PC-3 (cell line): ENCODE results near the gene RNF225. TPM values are rescaled to one million over a fixed set of nuclear protein-coding genes. Genes with fewer than 3 reads are reported as not detected.

ENCODE experiments used
- ATAC-seq: fragments of 200-7000 bp; cut with Tn5 transposase; 2 replicates; pipeline ENCODE4 v1.9.1; 2020; ENCODE audit warnings: mild to moderate bottlenecking, moderate library complexity
- BruUV-seq: library from RNA; stranded (reverse); fragments of 400-500 nt; replicated peaks from 2 replicates; lab custom pipeline; 2021; lab: Mats Ljungman, UMichigan
- CTCF ChIA-PET: fragments of 300-600 bp; sonication (Branson Sonifier 250); formaldehyde crosslinking; loops from one replicate; lab custom pipeline; 2022; ENCODE audit warnings: antibody characterized with exemption; lab: Charles Lee
- POLR2A ChIA-PET: fragments of 300-600 bp; sonication (Branson Sonifier 250); formaldehyde crosslinking; loops from one replicate; lab custom pipeline; 2022; ENCODE audit warnings: antibody characterized with exemption; ENCODE audit not compliant: unreplicated experiment; lab: Charles Lee
- DNase-seq: peaks from one replicate; pipeline ENCODE4 v3.0.0-alpha.2; 2015
- H2AFZ ChIP-seq: fragments of 300-600 bp; sonication (generic); 2 replicates; pipeline ENCODE4 v1.6.0; 2016; ENCODE audit warnings: antibody characterized with exemption, low read length
- H3F3A ChIP-seq: fragments of 300-600 bp; sonication (generic); one replicate; pipeline ENCODE4 v1.6.0; 2017; ENCODE audit warnings: antibody characterized with exemption, low read length, control low read depth, mild to moderate bottlenecking; ENCODE audit not compliant: unreplicated experiment
- H3K27ac ChIP-seq: fragments of 300-600 bp; sonication (generic); 2 replicates; pipeline ENCODE4 v1.5.1; 2016; ENCODE audit warnings: mild to moderate bottlenecking, low read length
- H3K27me3 ChIP-seq: fragments of 300-600 bp; sonication (generic); 2 replicates; pipeline ENCODE4 v1.6.1; 2016; ENCODE audit warnings: low read length, mixed read lengths
- H3K36me3 ChIP-seq: fragments of 300-600 bp; sonication (generic); 2 replicates; pipeline ENCODE4 v1.6.1; 2016; ENCODE audit warnings: low read depth, mixed run types, low read length, mixed read lengths
- H3K4me1 ChIP-seq: fragments of 300-600 bp; sonication (generic); 2 replicates; pipeline ENCODE4 v1.5.1; 2016; ENCODE audit warnings: low read length; ENCODE audit not compliant: insufficient read depth
- H3K4me2 ChIP-seq: fragments of 300-600 bp; sonication (generic); 2 replicates; pipeline ENCODE4 v1.6.0; 2016; ENCODE audit warnings: low read length
- H3K4me3 ChIP-seq: fragments of 300-600 bp; sonication (generic); 2 replicates; pipeline ENCODE4 v1.5.1; 2016; ENCODE audit warnings: mild to moderate bottlenecking, low read length, mixed read lengths
- H3K79me2 ChIP-seq: fragments of 300-600 bp; sonication (generic); 2 replicates; pipeline ENCODE4 v1.6.1; 2017; ENCODE audit warnings: low read length, mixed read lengths
- H3K9ac ChIP-seq: fragments of 300-600 bp; sonication (generic); 2 replicates; pipeline ENCODE4 v1.6.0; 2016; ENCODE audit warnings: mild to moderate bottlenecking, low read length
- H3K9me2 ChIP-seq: fragments of 300-600 bp; sonication (generic); replicated peaks from 2 replicates; pipeline ENCODE4 v1.6.1; 2016; ENCODE audit warnings: mixed run types, low read length, mixed read lengths
- H3K9me3 ChIP-seq: fragments of 300-600 bp; sonication (generic); 2 replicates; pipeline ENCODE4 v1.6.1; 2016; ENCODE audit warnings: low read length, mixed read lengths
- H4K20me1 ChIP-seq: fragments of 300-600 bp; sonication (generic); 2 replicates; pipeline ENCODE4 v1.6.1; 2016; ENCODE audit warnings: low read length, mixed read lengths
- EZH2 ChIP-seq: fragments of 300-600 bp; sonication (generic); IDR thresholded peaks from one replicate; pipeline ENCODE4 v1.6.1; 2017; ENCODE audit warnings: antibody characterized with exemption, mild to moderate bottlenecking, low read length; ENCODE audit not compliant: unreplicated experiment
- EZH2phosphoT487 ChIP-seq: fragments of 300-600 bp; sonication (generic); IDR thresholded peaks from 2 replicates; pipeline ENCODE4 v1.6.1; 2018; ENCODE audit warnings: mild to moderate bottlenecking, antibody characterized with exemption, low read length, borderline replicate concordance
- intact Hi-C: fragments of 100-400 bp; cut with micrococcal nuclease; formaldehyde crosslinking; loops from 2 replicates; pipeline ENCODE4 v1.9.0; 2023
- total RNA-seq: library from RNA; depleted of rRNA; stranded (reverse); fragments of >200 nt; gene quantifications from 2 replicates; pipeline ENCODE4 v1.2.3, GENCODE V29; 2014
- TF ChIP-seq, protein P1 (sequence below): fragments of 300-600 bp; sonication (generic); conservative IDR thresholded peaks from 2 replicates; pipeline ENCODE4 v1.5.1; 2017; ENCODE audit warnings: antibody characterized with exemption, low read depth, mild to moderate bottlenecking, low read length

Gene RNF225
- total RNA-seq, 1 experiment from 2014 or later: 2.2 TPM

DNA sequence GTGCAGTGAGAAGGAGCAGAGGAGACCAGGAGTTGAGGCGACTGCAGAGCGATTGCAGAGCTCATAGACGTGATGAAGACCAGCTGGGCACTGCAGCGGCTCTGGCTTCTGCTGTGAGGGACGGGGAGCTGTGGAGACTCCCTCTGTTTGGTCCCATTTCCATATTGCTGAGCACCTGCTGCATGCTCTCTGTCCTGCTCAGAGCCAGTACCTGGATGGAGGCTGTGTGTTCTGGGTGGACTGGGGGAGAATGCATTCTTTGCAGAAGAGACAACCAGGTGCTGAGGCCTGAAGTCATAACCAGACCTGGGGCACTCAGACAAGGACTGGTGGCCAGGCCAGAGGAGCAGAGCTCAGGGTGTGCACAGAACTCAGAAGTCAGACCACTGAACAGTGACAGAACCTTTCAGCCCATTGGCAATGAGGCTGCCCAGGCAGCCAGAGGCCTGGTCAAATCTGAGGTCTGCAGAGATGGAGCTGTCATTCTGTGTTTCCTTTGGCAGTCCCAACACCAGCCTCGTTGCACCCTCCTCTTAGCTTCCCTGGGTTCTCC, 40.9 kb upstream of the RNF225 start:
- no peak overlapping the region for H3K9ac ChIP-seq
- no peaks in the 10 kb centered on the region for H3K79me2 ChIP-seq
- no peaks in the 10 kb centered on the region for H3F3A ChIP-seq
- H3K4me2 ChIP-seq: no peak overlapping the region
- TF ChIP-seq, protein P1, sequence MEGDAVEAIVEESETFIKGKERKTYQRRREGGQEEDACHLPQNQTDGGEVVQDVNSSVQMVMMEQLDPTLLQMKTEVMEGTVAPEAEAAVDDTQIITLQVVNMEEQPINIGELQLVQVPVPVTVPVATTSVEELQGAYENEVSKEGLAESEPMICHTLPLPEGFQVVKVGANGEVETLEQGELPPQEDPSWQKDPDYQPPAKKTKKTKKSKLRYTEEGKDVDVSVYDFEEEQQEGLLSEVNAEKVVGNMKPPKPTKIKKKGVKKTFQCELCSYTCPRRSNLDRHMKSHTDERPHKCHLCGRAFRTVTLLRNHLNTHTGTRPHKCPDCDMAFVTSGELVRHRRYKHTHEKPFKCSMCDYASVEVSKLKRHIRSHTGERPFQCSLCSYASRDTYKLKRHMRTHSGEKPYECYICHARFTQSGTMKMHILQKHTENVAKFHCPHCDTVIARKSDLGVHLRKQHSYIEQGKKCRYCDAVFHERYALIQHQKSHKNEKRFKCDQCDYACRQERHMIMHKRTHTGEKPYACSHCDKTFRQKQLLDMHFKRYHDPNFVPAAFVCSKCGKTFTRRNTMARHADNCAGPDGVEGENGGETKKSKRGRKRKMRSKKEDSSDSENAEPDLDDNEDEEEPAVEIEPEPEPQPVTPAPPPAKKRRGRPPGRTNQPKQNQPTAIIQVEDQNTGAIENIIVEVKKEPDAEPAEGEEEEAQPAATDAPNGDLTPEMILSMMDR: no peak
- no peak for TF ChIP-seq EZH2
- no peak for TF ChIP-seq EZH2phosphoT487
- intact Hi-C loops: no loop called here
- H3K4me3 ChIP-seq: no peak overlapping the region
- no peaks in the 10 kb centered on the region for H3K9me2 ChIP-seq
- ChIA-PET CTCF (no interaction called here), POLR2A (no interaction called here)
- no peak overlapping the region for H2AFZ ChIP-seq
- no peaks in the 10 kb centered on the region for H3K9me3 ChIP-seq
- H3K27ac ChIP-seq: no peak overlapping the region
- DNase-seq (no peak), ATAC-seq (no peak)
- H3K4me1 ChIP-seq: no peaks in the 10 kb centered on the region
- no peaks in the 10 kb centered on the region for H3K36me3 ChIP-seq
- H3K27me3 ChIP-seq: peaks cover 15% of the 10 kb centered on the region
- BruUV-seq: no TSS peak
- H4K20me1 ChIP-seq: no peaks in the 10 kb centered on the region

GRCh38 chr19:58355215-58355796, 40.1 kb upstream of the RNF225 start:
- no TSS peak for BruUV-seq
- TF ChIP-seq EZH2: no peak
- TF ChIP-seq EZH2phosphoT487: no peak
- TF ChIP-seq, protein P1: no peak
- Histone ChIP-seq H4K20me1 (no peaks in the 10 kb centered on the region), H3K79me2 (no peaks in the 10 kb centered on the region), H3K27ac (no peak overlapping the region), H3K4me3 (no peak overlapping the region), H3K36me3 (no peaks in the 10 kb centered on the region), H3K9me2 (no peaks in the 10 kb centered on the region), H3K9ac (no peak overlapping the region), H3K4me2 (no peak overlapping the region), H3K9me3 (no peaks in the 10 kb centered on the region), H3F3A (no peaks in the 10 kb centered on the region), H3K27me3 (peaks cover 7% of the 10 kb centered on the region), H2AFZ (no peak overlapping the region), H3K4me1 (no peaks in the 10 kb centered on the region)
- DNase-seq (no peak), ATAC-seq (no peak)
- CTCF ChIA-PET: no interaction called here
- intact Hi-C loops: no loop called here
- POLR2A ChIA-PET: no interaction called here

DNA sequence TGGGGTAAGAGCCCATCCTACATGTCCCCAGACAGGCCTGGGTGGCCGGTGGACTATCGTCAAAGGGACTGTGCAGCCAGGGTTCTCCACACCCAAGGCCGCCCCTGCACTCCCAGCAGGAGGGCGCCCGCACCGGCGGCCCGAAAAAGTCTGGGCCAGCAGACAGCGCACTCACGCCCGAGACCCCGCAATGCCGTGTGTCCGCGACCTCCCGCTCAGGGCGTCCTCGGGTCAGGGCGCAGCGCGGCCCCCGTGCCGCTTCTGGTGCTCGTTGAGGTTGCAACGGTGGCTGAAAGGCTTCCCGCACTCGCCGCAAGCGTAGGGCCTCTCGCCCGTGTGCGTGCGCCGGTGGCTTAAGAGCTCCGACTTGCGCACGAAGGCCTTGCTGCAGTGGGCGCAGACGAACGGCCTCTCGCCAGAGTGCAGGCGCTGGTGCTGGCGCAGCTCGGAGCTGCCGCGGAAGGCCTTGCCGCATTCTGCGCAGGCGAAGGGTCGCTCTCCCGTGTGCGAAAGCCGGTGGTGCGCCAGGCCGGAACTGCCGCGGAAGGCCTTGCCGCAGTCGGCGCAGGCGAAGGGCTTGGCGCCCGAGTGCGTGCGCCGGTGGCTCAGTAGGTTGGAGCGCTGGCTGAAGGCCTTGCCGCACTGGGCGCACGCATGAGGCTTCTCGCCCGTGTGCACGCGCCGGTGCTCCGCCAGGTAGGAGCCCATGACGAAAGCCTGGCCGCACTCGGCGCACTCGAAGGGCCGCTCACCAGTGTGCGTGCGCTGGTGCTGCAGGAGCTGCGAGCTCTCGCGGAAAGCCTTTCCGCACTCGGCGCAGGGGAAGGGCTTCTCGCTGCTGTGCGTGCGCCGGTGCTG, 39.3 kb upstream of the RNF225 start:
- H3K79me2 ChIP-seq: no peaks in the 10 kb centered on the region
- DNase-seq (no peak), ATAC-seq (no peak)
- peaks cover 1% of the 10 kb centered on the region; the same call in 1 of the 2 replicates for H3K27me3 ChIP-seq
- ChIA-PET POLR2A (no interaction called here), CTCF (no interaction called here)
- H3K27ac ChIP-seq: no peak overlapping the region
- no peaks in the 10 kb centered on the region for H3K9me3 ChIP-seq
- H3K4me3 ChIP-seq: no peak overlapping the region
- no peaks in the 10 kb centered on the region for H3K36me3 ChIP-seq
- no peak overlapping the region for H2AFZ ChIP-seq
- no peak overlapping the region for H3K9ac ChIP-seq
- no peak overlapping the region for H3K4me2 ChIP-seq
- intact Hi-C loops: no loop called here
- H3K9me2 ChIP-seq: no peaks in the 10 kb centered on the region
- H3F3A ChIP-seq: no peaks in the 10 kb centered on the region
- no peaks in the 10 kb centered on the region for H3K4me1 ChIP-seq
- TF ChIP-seq EZH2phosphoT487 (no peak), EZH2 (no peak)
- TF ChIP-seq, protein P1: no peak
- BruUV-seq: no TSS peak
- H4K20me1 ChIP-seq: no peaks in the 10 kb centered on the region
